Omental fat pad (tissue), 4 donors: Measurements from ENCODE around the gene TRAF2. TPM values are rescaled to one million over a fixed set of nuclear protein-coding genes. Genes with fewer than 3 reads are reported as not detected.

Experiments used
- ATAC-seq: fragments of 150-250 bp; one replicate; pipeline ENCODE4 v1.9.1; 2016; ENCODE audit warnings: mild to moderate bottlenecking, moderate library complexity; ENCODE audit not compliant: low FRiP score
- DNase-seq: peaks from one replicate; pipeline ENCODE4 v3.0.0-alpha.2; 2019; ENCODE audit warnings: low spot score
- total RNA-seq, 4 donors: library from RNA; depleted of rRNA; stranded (reverse); fragments of >200 nt; gene quantifications; one replicate each; pipeline ENCODE4 v1.1.0, GENCODE V29; 2016
- TF ChIP-seq, protein P1 (sequence below), 3 donors: fragments of 450-650 bp; IDR thresholded peaks; one replicate each; pipeline ENCODE4 v1.5.1; 2016 to 2017; ENCODE audit warnings: antibody characterized with exemption in 3 of 3, mild to moderate bottlenecking in 3 of 3, moderate library complexity in 2 of 3

The TRAF2 gene
- total RNA-seq, 4 donors from 2014 or later, result 3.2 to 9.1 (median 5.1) TPM

DNA sequence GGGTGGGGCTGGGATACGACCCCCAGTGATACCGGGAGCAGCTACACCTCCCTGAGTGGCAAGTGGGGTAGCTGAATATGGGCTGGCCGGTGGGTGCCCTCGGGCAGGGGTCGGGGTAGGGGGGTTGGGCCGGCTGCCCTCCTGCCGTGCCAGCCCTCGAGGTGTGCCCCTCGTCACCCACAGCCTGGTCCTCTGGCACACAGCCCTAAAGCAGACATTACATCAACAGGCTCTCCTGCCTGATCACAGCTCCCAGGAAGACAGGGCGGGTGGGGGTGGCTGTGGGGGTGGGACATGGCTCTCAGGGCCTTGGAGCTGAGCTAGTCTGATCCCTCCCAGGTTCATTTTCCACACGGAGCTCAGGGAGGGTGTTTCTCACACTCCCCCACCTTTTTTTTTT lies 35.0 kb downstream of the TRAF2 start:
- DNase-seq (no peak), ATAC-seq (no peak)
- TF ChIP-seq, protein P1, sequence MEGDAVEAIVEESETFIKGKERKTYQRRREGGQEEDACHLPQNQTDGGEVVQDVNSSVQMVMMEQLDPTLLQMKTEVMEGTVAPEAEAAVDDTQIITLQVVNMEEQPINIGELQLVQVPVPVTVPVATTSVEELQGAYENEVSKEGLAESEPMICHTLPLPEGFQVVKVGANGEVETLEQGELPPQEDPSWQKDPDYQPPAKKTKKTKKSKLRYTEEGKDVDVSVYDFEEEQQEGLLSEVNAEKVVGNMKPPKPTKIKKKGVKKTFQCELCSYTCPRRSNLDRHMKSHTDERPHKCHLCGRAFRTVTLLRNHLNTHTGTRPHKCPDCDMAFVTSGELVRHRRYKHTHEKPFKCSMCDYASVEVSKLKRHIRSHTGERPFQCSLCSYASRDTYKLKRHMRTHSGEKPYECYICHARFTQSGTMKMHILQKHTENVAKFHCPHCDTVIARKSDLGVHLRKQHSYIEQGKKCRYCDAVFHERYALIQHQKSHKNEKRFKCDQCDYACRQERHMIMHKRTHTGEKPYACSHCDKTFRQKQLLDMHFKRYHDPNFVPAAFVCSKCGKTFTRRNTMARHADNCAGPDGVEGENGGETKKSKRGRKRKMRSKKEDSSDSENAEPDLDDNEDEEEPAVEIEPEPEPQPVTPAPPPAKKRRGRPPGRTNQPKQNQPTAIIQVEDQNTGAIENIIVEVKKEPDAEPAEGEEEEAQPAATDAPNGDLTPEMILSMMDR (IDR thresholded peaks at IDR 0.05), result no peak

DNA sequence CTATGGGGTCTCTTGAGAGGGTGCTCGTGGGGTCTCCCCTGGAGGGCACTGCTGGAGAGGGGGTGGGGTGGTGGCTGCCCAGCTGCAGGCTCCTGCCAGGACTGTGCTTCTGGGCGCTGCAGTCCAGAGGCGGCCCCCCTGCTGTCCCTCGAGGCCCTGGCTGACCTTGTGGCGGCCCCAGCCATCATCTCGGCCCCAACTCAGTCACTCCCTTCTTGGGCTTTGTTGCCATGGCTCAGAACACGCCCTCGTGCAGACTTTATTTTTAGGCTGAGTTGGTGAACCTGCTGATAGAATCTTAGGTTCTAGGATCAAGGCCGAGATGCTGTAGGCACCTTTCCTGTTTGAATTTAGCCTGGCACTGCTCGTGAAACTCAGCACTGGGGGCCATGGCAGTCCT lies 35.4 kb downstream of the TRAF2 start:
- TF ChIP-seq, protein P1 (IDR thresholded peaks at IDR 0.05), result no peak
- DNase-seq (no peak), ATAC-seq (no peak)

DNA sequence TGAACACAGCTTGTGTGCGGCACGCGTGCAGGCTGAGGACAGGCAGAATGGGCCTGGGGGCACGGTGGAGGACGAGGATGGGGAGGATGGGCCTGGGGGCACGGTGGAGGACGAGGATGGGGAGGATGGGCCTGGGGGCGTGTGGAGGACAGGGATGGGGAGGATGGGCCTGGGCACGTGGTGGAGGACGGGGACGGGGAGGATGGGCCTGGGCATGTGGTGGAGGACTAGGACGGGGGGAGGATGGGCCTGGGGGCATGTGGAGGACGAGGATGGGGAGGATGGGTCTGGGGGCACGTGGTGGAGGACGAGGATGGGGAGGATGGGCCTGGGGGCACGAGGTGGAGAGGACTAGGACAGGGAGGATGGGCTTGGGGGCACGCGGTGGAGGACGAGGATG lies 36.2 kb downstream of the TRAF2 start:
- no peak for DNase-seq
- no peak for ATAC-seq
- TF ChIP-seq, protein P1 (IDR thresholded peaks at IDR 0.05), result no peak

DNA sequence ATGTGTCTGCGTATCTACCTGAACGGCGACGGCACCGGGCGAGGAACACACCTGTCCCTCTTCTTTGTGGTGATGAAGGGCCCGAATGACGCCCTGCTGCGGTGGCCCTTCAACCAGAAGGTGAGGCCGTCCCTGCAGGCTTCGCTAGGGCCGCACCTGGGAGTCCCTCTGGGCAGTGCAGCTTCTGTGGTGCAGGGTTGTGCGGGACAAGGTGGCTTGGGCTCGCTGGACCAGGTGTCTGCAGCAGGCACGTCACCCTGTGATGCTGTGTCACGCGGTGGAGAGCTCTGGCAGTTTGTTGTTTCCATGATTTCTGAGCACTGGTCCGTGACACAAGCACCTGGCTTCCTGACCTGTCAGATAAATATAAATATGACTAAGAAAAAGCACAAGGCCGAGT lies 37.6 kb downstream of the TRAF2 start:
- DNase-seq (no peak), ATAC-seq (no peak)
- TF ChIP-seq, protein P1 (IDR thresholded peaks at IDR 0.05), result no peak

DNA sequence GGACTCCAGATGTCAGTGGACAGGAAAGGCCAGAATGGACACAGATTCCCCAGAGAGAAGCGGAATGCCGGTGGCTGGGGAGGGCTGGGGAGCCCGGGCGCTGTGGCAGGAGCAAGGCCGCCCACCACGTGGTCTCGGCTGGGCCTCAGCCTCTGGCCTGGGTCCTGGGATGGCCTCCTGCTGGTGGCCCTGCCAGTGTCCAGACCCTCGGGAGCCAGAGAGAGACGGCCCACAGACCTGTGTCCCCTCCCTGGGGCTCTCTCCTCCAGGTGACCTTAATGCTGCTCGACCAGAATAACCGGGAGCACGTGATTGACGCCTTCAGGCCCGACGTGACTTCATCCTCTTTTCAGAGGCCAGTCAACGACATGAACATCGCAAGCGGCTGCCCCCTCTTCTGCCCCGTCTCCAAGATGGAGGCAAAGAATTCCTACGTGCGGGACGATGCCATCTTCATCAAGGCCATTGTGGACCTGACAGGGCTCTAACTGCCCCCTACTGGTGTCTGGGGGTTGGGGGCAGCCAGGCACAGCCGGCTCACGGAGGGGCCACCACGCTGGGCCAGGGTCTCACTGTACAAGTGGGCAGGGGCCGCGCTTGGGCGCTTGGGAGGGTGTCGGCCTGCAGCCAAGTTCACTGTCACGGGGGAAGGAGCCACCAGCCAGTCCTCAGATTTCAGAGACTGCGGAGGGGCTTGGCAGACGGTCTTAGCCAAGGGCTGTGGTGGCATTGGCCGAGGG lies 39.3 kb downstream of the TRAF2 start:
- no peak for DNase-seq
- ATAC-seq, result no peak
- TF ChIP-seq, protein P1 (IDR thresholded peaks at IDR 0.05), result no peak

DNA sequence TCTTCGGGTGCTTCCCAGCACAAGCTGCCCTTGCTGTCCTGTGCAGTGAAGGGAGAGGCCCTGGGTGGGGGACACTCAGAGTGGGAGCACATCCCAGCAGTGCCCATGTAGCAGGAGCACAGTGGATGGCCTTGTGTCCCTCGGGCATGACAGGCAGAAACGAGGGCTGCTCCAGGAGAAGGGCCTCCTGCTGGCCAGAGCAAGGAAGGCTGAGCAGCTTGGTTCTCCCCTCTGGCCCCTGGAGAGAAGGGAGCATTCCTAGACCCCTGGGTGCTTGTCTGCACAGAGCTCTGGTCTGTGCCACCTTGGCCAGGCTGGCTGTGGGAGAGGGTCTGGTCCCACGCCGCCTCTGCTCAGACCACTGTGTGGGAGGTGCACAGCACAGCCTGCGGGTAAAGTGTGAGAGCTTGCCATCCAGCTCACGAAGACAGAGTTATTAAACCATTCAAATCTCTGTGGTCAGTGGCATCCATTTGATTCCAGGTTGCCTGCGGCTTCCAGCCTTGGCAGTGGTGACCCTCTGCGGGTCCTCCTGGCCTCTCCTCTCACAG lies 39.9 kb downstream of the TRAF2 start:
- TF ChIP-seq, protein P1 (IDR thresholded peaks at IDR 0.05), result no peak
- no peak for ATAC-seq
- DNase-seq, result no peak

DNA sequence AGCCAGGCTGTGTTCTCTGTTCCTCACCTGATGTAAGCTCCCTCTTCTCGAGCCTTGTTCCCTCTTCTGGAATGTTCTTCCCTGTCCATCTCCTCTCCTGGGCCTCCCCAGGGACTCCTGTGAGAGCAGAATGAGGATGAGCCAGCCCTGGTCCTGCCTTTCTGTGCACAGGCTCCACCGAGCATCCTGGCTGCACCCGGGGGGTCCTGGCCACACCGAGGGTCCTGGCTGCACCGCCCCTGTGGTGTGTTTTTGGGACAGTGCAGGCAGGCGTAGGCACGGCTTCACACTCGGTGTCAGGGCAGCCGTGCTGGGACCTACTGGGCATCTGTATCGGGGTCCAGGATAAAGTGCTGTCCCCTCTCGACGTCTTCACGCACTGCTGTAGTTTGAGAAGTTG lies 40.4 kb downstream of the TRAF2 start:
- no peak for ATAC-seq
- no peak for DNase-seq
- TF ChIP-seq, protein P1 (IDR thresholded peaks at IDR 0.05), result no peak
